HG02678 (cell line): Measurements from ENCODE around the gene BCL2.

Experiments used
- ATAC-seq: cut with Tn5 transposase; IDR thresholded peaks from one replicate; pipeline ENCODE4 v1.9.1; 2021; ENCODE audit warnings: mild to moderate bottlenecking, moderate library complexity; ENCODE audit not compliant: unreplicated experiment

BCL2 gene

DNA sequence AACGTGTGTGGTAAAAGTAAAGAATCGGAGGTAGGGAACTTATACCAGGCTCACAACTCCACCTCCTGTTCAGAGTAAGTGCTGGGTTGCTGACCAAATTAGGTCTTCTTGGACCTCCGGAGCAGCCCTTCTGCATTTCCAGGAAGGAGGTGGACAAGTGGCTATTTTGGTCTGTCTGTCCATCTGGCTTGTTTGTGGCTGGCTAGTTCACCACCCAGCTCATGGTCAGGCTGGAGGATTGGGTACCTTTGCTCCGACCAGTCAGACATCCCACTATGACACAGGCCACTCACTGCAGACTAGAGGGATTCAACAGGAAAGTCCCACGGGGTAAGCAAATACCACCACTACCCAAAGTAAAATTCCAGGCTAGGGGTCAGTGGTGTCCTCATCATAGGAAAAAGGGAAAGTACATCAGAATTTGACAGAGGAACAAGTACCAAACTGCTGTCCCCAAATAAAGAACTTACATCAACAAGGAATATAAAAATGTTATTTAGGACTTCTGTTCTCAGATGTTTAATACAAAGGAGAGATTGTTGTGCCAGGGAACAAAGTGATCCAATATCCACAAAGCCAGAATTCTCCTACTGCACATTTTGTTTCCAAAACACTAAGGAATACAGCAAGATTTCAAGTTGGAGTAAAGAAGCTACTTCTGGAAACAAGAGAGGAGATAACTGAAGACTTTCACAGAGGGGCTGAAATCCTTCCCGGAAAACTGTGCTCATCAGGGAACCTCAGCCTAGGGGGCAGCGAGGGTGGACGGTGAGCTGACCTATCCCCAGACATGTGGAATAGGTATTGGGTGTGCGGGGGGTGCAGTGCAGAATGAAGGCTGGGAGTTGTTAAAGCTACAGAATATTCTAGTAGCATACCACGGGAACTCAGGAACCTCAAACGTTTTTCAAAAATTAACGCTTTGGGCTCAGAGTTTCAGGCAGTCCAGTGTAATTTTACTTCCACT lies 56.9 kb downstream of the BCL2 start:
- ATAC-seq = no peak

DNA sequence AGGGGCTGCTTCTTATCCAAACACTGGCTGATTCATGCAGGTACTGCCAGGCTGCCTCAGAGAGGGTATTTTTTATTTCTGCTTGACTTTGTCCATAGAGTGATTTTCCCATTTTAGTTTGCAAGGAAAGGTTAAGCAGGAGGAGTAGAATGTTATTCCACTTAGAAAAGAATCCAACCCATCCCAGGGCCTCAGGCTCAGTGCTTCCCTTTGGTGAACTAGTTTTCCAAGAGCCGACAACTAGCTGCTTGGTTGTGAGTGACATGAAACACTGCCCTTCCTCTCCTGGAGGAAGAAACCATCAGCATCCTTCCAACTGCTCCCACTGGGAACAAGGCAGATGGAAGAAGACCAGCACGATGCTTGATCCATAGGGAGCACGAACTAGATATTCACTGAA lies 58.5 kb downstream of the BCL2 start:
- no peak for ATAC-seq

GRCh38 chr18:63260380-63260754 lies 59.2 kb downstream of the BCL2 start:
- no peak for ATAC-seq

- ATAC-seq = no peak
Measured at GRCh38 chr18:63259567-63260379, 59.8 kb downstream of the BCL2 start.

GRCh38 chr18:63258749-63259566 lies 60.6 kb downstream of the BCL2 start:
- no peak for ATAC-seq

DNA sequence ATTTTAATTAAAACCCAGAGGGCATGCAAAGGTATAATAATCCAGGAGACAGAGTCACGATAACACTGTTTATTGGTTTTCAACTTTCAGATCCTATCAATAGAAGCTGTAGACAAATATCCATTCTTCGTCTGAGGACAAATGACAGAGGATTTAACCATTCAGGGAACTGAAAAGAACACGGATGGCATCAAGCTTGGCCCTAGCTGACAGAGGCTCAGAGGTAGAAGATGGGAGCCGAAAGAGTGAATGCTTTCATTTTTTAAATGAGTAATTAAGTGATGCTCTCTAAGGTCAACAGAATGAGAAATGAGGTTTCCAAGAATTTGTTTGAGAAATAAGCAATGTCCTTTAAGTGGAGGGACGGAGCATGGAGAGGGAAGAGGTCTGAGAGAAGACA lies 62.1 kb downstream of the BCL2 start:
- no peak for ATAC-seq

- no peak for ATAC-seq
Measured at GRCh38 chr18:63255435-63255834, 64.1 kb downstream of the BCL2 start.

- no peak for ATAC-seq
Measured at GRCh38 chr18:63254716-63255399, 64.7 kb downstream of the BCL2 start.

DNA sequence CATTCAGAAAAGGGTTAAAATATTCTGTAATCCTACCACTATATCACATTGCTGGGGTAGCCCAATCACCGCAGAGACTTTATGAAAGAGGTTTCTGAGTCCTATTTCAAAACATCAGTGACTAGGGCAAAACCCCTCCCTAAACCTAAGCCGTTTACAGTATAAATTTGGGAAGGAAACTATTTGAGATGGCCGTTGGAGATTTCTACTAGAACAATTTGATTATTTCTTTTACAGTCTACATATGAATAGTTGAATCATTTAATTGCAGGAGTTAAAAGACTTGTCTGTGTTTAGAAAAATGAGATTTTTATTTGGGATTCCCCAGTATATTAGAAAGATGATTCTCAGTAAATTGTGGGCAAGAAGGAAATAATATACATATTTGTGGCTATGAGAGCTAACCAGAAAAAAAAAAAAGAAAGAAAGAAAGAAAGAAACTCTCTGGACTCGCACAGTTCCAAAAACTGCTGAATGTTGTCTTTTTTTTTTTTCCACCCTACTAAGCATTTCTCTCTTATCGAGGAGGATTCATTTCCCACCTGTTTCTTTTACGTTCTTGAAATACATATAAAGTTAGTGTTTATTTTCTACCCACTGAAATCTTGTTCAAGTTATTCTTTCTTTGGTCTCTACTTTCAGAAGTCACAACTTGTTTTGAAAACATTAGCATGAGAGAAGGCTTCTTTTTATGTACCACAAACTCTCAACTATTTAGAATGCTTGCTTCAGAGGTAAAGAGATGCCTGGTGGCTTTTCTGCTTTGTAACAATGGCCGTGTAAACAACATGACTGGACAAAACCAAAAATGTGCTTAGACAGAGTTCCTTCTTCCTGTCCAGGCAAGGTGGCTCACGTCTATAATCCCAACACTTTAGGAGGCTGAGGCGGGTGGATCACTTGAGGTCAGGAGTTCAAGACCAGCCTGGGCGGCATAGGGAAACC lies 65.9 kb downstream of the BCL2 start:
- no peak for ATAC-seq

DNA sequence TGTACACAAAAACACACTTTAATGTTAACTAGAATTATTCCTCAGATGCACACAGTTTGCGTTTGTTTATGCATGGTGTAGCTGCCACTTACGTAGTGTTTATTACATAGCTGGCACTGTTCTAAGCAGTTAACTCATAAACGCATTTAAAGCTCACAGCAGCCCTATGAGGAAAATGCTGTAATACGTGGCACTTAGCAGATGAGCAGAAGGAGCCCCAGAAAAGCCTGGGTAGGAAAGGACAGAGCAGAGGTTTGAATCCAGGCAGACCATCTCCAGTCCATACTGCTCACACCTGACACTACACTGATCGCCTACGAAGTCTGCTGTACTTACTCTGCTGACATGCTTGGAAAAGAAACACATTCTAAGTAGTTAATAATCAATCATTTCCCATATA lies 66.6 kb downstream of the BCL2 start:
- ATAC-seq = no peak

GRCh38 chr18:63249771-63250170 lies 69.8 kb downstream of the BCL2 start:
- ATAC-seq = no peak

DNA sequence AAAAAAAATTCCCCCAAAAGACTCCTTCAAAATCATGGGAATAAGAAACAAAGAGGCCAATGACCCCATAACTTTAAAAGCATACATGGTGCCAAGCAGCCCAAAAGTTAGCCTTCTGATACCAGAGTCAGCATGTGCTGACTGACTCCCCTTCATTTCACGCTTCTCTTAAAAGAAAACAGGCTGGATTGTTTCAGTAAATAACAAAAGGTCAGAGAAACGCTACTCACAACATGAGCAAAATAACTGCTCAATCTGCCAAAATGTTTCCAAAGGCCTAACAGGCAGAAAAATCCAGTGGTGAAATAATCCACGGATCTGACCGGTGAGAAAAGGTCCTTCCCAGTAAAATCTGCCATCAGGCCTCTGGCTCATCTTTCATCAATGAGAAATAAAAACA lies 71.6 kb downstream of the BCL2 start:
- no peak for ATAC-seq

DNA sequence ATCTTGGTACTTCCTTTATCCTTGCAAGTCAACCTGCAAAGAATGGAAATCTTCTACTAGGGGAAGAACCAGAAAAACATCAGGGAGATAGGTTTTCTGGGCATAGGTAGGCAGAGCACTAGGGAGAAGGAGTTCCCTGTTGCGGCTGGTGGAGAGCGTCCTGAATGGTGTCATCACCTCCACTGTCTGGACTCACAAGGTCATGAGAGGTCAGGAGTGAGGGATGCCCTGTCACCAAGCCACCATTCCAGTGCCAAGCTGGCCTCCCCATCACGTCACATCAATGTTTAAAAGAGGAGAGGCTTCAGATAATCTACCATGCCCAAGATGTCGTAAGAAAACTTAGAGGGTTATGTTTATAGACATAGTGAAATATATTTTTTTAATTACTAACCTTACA lies 72.1 kb downstream of the BCL2 start:
- no peak for ATAC-seq

DNA sequence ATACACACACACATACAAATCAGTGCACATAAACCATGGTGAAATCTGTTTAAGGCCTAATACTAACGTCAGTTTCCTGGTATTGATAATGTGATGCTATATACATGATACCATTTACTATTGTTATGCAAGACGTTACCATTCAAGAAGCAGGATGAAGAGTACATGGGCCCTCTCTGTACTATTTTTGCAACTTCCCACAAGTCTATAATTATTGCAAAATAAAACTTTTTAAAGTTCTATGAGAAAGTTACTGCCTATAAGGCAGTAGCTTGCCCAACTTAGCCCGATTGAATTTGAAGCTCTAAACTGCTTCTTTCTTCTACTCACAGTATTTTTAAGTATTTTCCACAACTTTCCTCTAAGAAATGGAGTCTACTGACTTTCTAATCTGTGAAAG lies 74.0 kb downstream of the BCL2 start:
- no peak for ATAC-seq

DNA sequence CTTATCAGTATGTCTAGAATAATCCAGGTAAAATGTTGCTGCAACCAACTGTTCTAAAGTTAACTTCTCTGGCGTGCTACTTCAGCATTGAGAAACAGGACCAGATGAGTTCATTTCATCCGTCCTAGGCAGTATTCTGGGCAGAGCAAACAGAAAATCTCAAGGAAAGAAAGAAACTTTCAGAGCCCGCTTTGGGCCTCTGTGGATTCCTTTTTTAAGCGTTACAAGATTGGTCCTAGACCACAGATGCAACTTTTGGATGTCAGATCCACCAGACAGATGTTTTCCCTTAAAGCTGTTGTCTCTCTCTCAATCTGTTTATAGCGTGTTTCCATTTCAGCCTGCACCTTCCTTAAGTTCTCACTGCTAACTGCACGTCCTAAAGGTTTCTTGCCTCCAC lies 75.0 kb downstream of the BCL2 start:
- ATAC-seq = no peak

DNA sequence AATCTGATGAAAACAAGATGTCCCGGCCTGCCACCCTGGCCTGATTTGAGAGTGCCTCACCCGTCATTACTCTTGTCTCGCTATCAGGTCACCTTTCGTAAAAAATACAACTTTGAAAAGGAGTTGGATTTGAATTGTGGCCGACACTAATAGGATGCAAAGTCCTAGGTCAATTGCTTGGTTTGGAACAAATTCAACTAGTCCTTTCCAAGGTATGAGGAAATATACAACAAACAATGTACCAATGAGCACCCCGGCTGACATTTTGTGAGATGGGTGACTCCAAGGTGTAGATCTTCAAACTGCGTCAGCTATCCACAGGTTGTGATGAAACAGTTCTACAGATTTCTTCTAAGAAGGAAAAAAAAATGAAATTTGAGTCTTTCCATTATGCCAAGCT lies 77.8 kb downstream of the BCL2 start:
- ATAC-seq = no peak

- no peak for ATAC-seq
Measured at GRCh38 chr18:63241317-63241712, 78.3 kb downstream of the BCL2 start.

GRCh38 chr18:63240531-63241316 lies 78.8 kb downstream of the BCL2 start:
- ATAC-seq = no peak

DNA sequence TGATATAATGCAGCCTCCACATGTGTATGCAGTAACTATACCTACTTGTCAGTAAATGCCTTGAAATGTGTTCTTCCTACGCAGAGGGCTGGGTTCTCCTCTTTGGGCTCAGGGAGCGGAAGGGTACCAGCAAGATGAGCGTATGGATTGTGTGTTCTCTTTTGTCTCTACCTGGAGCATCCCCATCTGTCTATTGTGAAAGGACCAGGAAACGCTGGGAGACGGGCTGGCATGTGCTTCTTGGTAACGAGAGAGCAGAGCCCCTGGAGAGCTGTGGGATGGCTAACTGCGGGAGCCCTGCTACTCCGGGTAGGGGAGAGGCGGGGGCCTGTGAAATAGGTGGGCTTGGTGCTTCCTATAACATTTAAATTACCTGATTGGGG lies 80.9 kb downstream of the BCL2 start:
- no peak for ATAC-seq
